ENCODE data around the gene S100P.

The S100P gene

DNA sequence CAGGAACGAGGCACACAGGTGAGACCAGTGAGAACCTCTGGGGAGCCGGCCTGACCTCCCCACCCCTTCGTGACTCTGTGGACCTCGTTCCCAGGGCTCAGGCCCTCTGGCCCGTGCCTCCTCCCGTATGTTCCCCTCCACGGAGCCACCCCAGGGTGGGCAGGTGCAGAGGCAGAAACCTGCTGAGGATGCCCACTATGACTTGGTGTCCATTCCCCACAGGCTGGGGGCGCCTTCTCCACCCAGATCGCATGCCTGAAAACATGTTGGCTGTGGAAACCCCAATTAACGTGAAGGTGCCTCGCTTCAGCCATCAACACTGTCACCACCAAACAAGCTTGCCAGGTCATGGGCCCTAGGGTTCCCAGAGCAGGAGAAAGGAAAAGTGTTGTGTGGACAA lies 49.3 kb downstream of the S100P start:
- H3K9me3 ChIP-seq (ENCODE audit: insufficient read depth, low read length): 0 out of 2 replicates have a peak, but pooled peaks cover 3% of the 10 kb centered on the region
- H3K4me1 ChIP-seq (ENCODE audit: insufficient read depth, insufficient read length): peaks cover 5% of the 10 kb centered on the region
- DNase-seq (ENCODE audit: low read depth, low spot score): no peak
- no peaks in the 10 kb centered on the region for H3K36me3 ChIP-seq (ENCODE audit: insufficient read depth, insufficient read length, low read length)
- no peaks in the 10 kb centered on the region for H3K27me3 ChIP-seq (ENCODE audit: insufficient read depth, insufficient read length)
- no peak overlapping the region for H3K9ac ChIP-seq (ENCODE audit: insufficient read length, low read depth)
- H3K4me3 ChIP-seq (ENCODE audit: insufficient read length, low read depth): no peak overlapping the region
- TF ChIP-seq ZNF274 (IDR thresholded peaks at IDR 0.05; ENCODE audit: low read depth, low read length) (no peak), YY1 (IDR thresholded peaks at IDR 0.05; ENCODE audit: insufficient read depth, insufficient read length) (no peak), SUZ12 (IDR thresholded peaks at IDR 0.05; ENCODE audit: extremely low read depth, insufficient read depth, insufficient read length) (no peak)

Measured in NT2/D1 (cell line).